GM12874 (cell line): ENCODE results near the gene PRKAA2.

Experiments used
- TF ChIP-seq, protein P1 (sequence below): IDR thresholded peaks from 2 replicates; pipeline ENCODE4 v1.5.1; 2011; ENCODE audit warnings: low read depth, mild to moderate bottlenecking, control low read depth, low read length, moderate library complexity; ENCODE audit not compliant: insufficient read depth

The PRKAA2 gene

DNA sequence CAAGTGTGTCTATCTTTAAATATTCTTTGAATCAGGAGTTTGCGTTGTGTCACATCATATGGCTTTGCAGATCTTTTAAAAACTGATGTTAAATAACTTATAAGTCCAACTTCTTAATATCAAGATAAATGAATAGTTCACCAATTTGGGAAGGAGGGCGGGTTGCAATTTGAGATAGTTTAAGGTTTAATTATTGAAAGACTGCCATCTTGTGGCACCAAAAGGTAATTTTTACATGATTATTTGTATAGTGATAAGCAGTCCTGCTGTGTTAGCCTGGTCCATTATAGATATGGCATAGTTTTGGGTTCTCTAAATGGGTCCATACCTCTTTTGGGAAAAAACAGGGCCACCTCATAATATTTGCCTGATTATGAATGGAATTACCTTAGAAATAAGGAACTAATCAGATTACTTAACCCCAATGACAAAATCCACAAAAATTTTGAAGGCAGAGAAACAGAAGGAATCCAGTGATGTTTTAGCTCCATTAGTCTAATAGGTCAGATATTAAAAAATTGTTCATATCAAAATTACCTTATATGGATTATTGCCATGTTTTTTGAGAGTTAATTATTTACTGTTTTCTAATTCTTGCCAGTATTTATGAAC is 64.3 kb downstream of the PRKAA2 start:
- TF ChIP-seq, protein P1, sequence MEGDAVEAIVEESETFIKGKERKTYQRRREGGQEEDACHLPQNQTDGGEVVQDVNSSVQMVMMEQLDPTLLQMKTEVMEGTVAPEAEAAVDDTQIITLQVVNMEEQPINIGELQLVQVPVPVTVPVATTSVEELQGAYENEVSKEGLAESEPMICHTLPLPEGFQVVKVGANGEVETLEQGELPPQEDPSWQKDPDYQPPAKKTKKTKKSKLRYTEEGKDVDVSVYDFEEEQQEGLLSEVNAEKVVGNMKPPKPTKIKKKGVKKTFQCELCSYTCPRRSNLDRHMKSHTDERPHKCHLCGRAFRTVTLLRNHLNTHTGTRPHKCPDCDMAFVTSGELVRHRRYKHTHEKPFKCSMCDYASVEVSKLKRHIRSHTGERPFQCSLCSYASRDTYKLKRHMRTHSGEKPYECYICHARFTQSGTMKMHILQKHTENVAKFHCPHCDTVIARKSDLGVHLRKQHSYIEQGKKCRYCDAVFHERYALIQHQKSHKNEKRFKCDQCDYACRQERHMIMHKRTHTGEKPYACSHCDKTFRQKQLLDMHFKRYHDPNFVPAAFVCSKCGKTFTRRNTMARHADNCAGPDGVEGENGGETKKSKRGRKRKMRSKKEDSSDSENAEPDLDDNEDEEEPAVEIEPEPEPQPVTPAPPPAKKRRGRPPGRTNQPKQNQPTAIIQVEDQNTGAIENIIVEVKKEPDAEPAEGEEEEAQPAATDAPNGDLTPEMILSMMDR, result peak; percentile 22; the same call in 1 of the 2 replicates

DNA sequence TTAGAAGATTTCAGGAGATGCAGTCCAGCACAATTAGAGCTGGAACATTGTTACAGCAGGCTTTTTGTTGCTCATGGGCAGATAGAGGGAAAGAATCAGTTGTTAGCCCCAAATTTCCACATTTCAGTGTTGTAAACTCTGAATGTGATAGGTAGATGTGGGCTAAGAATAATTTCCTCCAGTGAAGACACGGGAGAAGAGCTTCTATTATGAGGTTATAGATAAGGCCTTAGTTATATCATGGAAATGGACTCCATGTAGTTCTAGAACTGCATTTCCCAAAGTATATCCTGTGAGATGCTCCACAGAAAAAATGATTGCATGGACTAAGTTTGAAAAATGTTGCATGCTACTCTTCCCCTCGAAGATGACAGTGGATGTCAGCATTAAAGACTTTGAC is 64.9 kb downstream of the PRKAA2 start:
- TF ChIP-seq, protein P1, result no peak

DNA sequence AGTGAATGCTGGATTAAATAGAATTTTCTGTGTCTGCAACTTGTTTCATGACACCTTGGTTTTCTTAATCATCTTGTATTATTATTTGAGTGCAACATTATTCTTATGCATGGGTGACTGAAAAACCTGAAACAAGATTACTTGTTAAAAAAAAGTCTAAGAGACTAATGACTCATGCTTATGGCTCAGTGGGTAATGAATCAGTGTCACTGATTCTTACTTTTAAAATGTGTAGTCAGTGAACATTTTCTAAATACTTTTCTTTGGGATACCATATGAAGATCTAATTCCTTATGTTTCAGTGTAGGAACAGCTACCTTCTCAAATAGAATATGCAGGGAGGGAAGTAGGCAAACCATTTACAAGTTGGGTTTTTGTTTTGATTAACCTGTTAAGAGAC is 65.5 kb downstream of the PRKAA2 start:
- TF ChIP-seq, protein P1, result no peak

DNA sequence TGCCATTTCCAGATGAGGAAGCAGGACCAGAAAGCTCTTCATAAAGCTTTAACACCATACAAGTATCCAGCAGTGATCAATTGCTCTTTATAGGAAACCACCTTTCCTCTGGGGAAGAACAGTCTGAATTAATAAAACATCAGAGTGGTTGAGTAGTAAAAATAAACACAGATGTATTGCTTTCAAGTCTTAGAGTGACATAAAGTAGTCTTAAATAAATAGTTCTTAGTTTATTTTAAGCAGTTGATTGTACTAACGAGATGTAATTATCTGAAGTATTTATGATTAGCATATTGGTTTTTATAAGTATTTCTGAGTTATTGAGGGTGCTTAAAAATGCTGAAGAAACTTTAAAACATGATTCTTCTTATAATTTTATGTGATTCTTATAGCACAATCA is 67.0 kb downstream of the PRKAA2 start:
- TF ChIP-seq, protein P1, result no peak

DNA sequence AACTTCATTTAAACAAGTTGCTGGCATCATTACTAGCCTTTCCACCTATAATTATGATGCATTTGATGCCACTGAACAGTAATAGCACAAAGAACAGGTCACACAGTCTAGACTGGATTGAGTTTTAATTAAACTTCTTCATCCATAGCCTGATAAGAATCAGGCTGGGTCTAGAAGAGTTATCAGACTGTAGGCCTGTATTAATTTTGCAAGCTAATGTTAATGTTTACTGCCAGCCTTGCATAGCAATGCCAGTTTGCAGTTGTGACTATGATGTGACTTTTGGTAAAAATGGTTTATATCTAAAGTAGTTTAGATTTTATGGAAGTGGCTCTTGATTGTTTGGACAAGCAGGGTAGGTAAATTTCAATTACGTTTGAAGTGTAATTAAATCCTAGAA is 68.0 kb downstream of the PRKAA2 start:
- TF ChIP-seq, protein P1, result no peak

DNA sequence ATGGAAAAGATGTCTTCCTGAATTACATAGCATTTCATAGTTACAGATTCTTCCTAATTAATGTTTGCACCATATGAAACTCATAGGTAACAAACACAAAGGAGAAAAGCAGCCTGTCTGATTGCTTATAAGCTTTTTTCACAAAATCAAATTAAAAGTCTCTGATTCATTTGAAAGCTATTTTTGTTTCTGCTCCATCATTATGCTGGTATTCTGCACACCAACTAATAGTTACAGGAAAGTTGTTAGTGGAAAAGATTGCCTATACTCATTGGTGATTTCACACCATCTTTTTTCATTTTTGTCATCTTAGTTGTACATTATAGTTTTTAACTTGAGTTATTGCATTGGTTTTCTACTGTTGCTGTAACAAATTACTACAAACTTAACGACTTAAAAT is 70.0 kb downstream of the PRKAA2 start:
- TF ChIP-seq, protein P1, result no peak

DNA sequence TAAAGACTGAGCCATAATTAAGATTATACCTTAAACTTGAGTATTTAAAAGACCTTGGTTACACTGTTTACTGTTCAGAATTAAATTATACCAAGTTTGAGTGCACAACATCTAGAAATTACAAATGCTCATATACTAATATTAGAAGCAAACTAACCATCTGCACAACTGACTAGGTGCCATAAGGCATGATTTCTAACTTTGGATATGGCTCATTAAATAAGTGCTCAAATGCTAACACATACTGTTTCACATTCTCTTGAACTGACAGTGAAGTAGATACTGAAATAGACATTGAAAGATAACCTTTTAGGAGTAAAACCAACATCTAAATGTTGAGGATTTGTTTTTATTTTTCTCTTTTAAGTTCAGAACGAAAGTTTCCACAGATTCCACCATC is 74.1 kb downstream of the PRKAA2 start:
- TF ChIP-seq, protein P1, result no peak
